Pulmonary artery endothelial cell (primary cell): ENCODE data around the gene ADGRD2. TPM values are rescaled to one million over a fixed set of nuclear protein-coding genes. Genes with fewer than 3 reads are reported as not detected.

Experiments used
- DNase-seq: peaks from one replicate; pipeline ENCODE4 v3.0.0-alpha.2; 2011; ENCODE audit warnings: low read depth, low spot score
- total RNA-seq: library from RNA; depleted of rRNA; stranded (reverse); fragments of >200 nt; gene quantifications from 2 replicates; pipeline ENCODE4 v1.2.3, GENCODE V29; 2014

The ADGRD2 gene
- total RNA-seq, 1 donor from 2014 or later = not detected

DNA sequence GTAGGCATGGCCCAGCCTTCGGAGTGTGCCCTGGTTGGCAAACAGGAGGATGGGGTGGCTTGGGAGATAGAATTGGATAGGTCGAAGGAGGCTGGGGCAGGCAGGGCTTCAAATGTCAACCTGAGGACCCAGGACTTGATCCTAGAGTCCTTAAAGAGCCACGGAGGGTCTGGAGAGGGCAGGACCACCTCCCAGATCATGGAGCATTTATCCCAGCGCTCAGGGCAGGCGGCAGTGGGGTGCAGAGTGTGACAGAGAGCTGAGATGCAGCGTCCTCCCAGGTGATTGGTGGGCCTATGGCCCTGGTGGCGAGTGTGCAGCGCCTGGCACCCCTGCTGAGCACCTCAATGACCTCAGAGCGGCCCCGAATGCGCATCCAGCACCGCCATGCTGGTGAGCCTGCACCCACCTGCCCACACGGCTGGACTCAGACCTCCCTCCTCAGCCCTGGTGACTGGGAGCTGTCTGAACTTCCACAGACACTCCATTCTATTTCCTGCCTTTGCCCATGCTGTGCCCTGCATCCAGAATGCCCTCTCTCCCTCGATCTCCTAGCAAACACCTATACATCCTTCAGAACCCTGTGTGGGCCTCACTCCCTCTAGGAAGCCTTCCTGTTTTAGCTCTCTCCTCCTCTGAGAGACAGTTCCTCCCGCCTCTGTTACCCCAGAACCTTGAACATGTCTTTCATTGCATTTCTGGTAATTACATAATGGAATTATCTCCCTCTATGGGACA lies 6.3 kb downstream of the ADGRD2 start:
- no peak for DNase-seq

DNA sequence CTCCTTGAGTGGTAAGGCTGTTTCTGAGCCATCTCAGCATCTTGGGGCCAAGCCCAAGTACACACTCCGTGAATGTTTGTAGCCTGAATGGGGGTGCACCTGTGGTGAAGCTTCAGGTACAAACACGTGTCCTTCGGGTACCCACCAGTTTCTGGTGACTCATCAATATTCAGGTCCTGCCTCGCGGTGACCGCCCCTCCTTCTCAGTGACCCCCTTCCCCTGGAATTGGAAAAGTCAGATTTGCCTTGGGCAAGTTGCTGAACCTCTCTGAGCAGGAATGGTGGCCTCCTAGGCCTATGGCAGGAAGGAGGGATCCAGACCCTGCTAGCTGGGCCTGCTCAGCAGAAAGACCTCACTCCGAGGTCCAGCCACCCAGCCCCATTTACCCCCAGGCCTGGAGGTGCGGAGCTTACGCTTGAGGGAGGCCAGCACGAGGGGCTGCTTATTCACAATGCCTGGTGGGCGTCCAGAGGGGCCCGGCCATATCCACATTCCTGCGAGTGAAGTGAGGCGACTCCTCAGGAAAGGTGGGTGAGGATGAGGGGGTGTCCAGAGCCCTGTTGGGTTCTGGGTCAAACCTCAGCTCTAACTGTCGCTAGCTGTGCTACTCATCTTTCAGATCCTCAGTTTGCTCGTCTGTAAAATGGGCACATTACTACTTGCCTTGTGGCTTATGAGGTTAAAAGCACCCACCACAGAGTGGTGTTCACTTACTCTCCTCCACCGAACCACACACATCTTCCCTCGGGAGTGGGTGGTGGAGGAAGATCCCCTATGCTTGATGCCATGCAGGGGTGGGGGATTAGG lies 7.0 kb downstream of the ADGRD2 start:
- DNase-seq = no peak

DNA sequence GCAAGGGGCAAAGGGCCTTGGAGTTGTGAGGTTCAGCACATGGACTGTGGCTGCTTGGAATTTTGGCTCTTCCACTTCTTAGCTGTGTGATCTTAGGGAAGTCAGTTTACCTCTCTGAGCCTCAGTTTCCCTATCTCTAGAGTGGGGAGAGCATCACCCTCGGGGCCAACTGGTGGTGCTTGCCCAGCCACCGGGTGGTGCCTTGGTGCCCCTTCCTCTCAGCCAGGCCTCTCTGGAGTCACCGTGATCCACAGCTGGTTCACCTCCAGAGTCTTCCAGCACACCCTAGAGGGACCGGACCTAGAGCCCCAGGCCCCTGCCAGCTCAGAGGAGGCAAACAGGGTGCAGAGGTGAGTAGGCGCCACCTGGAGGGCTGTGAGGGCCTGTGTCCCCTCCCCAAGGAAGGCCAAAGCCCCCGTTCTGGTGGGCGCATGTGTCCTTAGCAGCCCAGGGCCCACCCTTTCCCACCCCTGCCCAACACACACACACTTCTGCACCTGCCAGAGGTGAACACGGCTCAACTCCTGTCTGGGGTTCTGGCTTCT lies 7.7 kb downstream of the ADGRD2 start:
- DNase-seq = no peak

DNA sequence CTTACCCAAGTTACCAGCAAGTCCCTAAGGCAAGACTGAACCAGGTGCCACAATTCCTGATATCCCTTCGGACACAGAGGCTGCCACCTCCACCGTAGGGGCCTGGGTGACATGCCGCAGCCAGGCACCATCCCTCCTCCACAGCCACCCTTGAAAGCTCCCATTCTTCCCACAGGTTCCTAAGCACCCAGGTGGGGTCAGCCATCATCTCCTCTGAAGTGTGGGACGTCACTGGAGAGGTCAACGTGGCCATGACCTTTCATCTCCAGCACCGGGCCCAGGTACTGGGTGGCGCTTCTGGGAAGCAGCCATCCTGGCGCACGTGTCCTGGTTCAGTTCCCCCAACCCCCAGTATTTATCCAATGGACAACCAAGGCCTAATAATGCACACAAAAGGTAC lies 8.2 kb downstream of the ADGRD2 start:
- no peak for DNase-seq

DNA sequence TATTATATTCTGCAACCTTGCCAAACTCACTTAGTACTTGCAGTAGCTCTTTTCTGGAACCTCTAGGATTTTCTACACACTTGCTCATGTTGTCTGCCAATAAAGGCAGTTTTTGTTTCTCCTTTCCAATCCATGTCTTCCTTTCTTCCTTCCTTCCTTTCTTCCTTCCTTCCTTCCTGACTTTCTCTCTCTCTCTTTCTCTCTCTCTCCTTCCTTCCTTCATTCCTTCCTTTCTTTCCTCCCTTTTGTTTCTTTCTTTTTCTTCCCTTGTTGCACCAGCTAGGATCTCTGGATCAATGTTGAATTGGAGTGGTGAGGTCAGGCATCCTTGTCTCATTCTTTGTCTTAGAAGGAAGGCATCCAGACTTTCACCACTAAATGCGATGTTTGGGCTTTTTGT lies 12.5 kb downstream of the ADGRD2 start:
- no peak for DNase-seq

DNA sequence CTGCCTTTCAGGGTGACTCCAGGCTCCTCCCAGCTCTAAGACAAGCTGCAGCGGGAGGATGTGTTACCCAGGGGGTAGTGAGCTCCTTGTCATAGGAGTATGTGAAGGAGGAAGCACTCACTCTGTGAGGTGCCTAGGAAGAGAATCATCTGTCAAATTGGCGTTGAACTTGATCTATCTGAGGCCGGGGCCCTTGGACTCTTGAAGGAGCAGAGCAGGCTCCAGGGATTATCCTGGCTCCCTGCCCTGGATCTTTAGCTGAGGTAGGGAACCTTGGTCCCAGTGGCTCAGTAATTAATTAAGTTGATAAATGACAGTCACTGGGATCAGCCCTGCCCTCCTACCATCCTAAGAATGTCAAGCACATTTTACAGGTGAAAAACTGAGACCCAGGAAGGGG lies 15.5 kb downstream of the ADGRD2 start:
- DNase-seq = no peak

DNA sequence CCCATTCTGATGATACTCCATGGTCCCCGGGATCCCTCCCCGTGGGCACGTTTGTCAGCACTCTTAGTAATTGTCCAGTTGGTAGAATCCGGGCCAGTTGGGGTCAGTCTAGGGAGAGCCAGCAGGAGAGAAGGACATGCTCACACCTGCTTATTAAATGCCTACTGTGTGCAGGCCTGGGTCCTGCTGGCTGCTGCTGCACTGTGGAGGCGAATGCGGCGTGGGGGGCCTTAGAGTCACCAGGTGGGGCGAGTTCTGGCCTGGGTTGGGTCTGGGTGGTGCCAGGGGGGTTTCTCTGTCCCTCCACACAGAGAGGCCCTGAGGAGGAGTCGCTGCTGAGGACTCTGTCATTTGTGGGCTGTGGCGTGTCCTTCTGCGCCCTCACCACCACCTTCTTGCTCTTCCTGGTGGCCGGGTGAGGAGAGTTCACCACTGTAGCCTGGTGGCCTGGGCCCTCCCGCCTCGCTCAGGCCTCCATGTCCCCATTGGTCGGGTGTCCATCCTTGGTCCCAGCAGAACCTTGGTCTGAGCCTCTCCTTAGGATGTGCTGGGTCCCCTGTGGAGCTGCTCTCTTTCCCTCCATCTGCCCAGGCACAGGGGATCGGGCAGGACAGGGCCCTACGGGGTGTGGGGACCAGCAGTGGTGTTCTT lies 17.3 kb downstream of the ADGRD2 start:
- DNase-seq = no peak

DNA sequence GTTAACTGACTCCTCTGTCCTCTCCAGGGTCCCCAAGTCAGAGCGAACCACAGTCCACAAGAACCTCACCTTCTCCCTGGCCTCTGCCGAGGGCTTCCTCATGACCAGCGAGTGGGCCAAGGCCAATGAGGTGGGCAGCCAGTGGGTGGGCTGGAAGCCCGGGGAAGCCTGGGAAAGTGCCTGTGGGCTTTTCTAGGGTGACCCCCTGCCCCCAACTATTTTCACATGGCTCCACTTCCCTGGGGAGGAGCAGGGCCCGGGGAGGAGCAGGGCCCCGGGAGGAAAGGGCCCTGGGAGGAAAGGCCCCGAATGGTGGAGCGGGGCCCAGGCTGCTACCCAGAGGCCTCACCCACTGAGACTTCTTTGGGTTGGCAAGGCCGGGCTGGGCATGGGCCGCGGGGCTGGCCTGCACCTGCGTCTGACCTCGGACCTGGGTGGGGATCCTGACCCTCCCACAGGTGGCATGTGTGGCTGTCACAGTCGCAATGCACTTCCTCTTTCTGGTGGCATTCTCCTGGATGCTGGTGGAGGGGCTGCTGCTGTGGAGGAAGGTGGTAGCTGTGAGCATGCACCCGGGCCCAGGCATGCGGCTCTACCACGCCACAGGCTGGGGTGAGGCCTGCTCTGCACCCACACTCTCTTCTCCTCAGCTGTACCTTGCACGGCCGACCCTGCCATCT lies 17.9 kb downstream of the ADGRD2 start:
- DNase-seq = no peak

DNA sequence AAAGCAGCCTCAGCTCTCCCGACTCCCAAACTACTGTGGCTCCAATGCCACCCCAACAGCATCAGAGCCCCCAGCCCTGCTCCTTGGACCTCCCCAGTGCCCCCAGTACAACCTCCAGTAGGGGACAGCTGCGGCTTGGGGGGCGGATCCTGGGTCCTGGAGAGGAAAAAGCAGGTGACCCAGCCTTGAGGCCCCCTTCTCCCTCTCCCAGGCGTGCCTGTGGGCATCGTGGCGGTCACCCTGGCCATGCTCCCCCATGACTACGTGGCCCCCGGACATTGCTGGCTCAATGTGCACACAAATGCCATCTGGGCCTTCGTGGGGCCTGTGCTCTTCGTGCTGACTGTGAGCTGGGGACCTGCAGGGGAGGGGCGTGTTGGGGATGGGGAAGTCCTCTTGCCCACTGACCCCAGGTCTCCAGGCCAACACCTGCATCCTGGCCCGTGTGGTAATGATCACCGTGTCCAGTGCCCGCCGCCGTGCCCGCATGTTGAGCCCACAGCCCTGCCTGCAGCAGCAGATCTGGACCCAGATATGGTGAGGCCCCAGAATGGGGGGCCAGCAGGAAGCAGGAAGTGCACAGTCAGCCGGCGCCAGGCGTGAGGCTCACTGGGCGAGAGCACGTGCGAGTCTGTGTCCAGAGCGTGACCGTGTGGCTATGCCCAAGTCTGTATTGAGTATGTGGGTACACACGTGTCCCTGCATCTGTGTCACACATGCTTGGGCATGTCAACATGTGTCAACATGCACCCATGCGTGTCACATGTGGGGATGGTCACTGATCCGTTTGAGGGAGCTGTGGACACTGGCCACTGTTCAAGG lies 19.0 kb downstream of the ADGRD2 start:
- DNase-seq = no peak

DNA sequence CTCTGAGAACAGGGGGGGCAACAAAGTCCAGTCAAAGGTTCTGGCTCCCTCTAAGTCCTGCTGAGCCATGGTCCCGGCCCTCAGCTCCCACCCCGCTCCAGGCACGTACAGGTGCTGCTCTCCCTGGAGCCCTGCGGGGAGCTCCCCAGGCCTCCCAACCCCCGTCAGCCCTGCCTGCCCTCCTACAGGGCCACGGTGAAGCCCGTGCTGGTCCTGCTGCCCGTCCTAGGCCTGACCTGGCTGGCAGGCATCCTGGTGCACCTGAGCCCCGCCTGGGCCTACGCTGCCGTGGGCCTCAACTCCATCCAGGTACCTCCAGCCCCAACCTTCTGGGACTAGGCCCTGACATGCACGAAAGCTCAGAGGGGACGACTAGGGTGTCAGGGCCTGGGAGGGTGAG lies 20.1 kb downstream of the ADGRD2 start:
- no peak for DNase-seq

DNA sequence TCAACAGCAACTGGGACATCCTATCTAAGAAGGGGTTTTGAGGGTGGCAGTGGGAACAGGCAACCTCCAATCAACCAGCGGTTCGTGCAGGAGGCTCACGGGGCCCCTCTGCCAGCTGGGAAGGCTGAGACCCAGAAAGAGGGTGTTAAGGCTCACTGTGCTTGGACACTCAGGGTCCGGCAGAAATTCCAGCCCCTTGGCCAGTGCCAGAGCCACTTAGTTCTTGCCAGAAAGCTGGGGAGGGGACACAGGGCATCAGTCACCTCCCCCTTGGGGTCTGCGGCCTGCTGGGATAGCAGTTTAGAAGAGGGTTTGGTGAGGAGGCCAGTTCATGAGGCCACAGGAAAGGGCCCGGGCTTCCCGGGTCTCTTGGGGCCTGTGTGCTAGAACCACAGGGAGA lies 20.5 kb downstream of the ADGRD2 start:
- no peak for DNase-seq

DNA sequence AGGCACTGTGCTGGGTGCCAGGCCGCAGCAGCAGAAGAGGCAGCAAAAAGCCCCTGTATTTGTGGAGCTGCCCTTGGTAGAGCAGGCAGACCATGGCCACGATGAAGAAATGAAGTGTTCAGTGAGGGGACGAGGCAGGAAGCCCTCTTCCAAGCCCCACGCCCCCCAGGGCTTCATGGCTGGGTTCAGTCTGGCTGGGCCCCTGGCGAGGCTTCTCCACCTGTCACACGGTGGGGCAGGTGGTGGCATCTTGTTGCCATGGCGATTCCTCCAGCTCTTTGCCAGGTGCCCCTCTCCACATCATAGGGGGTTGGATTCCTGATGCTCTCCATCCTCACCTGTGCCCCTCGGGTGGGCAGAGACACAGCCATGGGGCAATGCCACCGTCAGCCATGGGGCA lies 21.5 kb downstream of the ADGRD2 start:
- no peak for DNase-seq

DNA sequence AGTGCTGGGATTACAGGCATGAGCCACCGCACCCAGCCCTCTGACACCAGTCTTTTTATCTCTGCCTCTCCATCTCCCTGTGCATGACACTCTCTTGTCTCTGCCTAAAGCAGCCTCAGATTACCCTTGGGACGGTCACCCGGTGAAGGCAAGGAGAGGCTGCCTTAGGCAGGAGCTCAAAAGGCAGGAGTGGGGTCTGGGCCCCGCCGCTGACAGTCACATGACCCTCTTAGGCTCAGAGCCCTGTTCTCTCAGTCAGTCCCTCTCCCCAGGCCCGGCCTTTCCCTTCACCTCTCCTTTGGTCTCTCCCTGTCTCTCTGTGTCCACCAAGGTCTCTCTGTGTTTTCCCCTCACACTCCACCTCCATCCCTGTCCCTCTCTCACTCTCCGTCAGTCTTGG lies 22.5 kb downstream of the ADGRD2 start:
- DNase-seq = no peak

DNA sequence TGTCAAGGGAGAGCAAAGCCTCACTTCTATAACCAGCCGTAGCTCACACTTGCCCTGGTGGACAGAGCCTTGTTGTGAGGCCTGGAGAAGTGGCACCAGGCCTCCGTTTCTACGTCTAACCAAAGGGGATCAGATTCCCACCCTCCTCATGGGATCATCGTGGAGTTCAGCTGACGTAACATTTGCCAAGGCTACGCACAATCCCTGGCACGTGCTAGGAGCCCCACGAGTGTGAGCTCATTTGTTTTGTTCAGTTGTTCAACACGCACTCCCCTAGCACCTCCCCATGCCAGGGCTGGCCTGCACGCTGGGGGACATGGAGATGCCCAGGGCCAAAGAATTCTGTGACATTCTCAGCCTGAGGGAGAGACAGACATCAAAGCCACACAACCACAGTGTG lies 23.1 kb downstream of the ADGRD2 start:
- DNase-seq = no peak

DNA sequence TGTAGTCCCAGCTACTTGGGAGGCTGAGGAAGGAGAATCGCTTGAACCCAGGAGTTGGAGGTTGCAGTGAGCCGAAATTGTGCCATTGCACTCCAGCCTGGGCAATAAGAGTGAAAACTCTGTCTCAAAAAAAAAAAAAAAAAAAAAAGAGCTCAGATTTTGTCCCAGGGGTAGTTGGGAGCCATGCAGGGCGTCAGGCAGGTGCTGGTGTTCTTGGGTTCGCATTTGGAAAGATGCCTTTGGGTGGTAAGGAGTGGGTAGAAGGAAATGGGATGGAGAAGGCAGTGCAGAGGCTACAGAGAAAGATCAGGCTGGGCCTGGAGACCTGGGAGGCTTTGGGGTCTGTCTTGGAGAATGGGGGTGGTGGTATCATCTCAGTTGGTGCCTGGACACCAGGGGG lies 23.9 kb downstream of the ADGRD2 start:
- no peak for DNase-seq

DNA sequence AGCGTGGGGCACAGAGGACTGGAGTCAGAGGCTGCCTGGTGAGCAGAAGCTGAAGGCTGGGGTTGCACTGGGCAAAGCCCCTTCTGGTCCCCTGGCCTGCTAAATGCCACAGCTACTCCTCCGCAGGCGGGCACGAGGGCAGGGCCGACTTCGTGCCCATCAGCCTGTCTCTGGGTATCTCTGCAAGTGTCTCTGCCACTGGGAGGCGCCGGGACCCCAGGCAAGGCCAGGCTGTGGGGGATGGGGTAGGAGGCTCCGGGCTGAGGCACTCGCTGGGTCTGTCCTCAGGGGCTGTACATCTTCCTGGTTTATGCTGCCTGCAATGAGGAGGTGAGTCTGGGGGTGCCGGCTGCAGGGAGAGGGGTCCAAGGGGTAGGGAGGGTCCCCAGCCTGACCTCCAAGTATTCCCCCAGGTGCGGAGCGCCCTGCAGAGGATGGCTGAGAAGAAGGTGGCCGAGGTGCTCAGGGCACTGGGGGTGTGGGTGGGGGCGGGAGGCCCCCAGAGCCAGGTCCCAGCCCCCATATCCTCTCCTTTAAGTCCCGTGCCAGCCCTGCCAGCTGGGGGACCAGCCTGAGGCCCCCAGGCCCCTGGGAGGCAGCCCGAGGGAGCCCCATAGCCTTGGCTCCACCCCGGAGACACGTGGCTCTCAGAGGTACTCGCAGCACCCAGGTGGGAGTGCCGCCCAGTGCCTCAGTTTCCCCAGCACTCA lies 25.1 kb downstream of the ADGRD2 start:
- DNase-seq = no peak

DNA sequence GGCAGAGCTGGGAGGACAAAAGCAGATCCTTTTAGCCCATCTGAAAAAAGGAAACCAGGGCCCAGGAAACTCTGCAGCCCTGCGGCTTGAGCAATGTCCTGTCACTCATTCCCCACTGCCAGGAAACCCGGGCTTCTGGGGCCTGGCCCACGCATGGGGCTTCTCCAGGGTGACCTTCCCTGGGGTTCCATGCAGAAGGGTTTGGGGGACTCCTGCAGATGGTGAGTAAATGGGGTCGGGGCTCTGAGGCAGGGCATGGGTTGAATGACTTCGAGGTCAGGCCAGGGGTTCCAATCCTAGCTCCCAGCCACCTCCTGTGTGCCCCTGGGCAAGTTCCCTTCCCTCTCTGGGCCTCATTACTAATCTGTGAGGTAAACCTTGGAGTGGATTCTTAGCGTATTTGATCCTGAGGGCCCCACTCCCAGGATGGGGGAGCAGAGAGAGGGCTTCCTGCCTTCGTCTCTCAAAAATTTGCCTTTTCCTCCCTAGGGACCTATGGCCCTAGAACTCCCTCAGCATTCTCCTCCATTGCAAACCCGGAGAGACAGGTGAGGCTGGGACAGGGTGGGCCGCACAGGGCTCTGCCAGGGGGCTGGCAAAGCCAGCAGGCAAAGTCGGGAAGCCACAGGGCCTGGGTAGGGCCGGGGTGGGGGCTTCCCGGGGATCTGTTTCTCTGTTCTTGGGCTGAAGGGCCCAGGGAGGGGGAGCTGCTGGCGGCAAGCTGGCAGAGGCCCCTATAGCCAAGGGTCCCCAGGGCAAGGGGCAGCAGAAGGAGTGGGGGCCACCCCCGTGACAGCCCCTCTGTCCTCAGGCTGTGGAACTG lies 25.8 kb downstream of the ADGRD2 start:
- DNase-seq = no peak

DNA sequence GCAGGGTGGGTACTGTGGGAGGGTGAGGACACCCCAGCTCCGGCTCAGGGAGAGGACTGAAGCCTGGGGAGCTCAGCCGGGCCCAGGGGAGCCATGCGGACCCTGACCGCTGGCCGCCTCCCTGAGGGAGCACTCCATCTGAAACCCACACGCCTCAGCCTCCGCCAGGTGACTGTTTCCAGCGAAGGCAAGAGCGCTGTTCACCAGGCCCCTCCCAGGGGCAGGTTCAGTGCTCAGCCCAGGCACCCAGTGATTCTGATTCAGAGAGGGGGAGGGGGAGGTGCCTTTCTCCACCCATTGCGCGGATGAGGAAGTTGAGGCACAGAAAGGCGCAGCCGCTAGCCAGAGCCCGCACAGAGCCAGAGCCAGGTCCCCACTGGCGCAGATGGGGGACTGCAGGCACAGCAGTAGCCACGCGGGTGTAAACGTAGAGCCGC lies 27.0 kb downstream of the ADGRD2 start:
- no peak for DNase-seq

DNA sequence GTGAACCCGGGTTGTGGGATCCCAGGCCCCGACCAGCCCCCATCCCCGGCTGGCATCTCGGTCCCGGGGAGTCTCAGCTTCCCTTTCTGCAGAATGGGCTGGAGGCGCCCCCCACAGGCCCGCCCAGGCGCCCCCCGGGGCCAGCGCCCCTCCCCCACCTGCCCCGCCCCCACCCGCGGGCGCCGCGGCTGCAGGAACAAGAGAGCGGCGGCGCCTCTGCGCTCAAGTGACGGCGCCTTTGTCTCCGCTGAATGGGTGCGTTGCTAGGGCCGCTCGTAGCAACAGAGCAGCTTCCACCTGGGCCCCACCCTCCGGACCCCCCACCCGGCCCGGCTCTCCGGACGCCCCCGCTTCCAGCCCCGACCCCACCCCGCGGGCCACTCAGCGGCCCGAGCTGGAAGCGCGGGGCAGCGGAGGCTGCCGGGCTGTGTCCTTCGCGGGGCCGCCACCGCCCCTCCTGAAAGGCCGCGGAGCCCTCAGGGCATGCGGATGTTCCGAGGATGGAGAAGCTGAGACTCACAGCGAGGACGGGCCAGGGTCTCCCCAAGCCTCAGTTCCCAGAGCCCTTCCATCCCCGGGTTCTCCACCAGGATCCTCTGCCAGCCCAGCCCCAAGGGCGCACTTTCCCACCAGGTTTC lies 27.5 kb downstream of the ADGRD2 start:
- no peak for DNase-seq
